KMS-11 (cell line): ENCODE results near the gene ACSL1.

Source experiments
- H2AFZ ChIP-seq: fragments of 200-600 bp; sonication (generic); 2 replicates; pipeline ENCODE4 v1.6.1; 2016; ENCODE audit warnings: antibody characterized with exemption, mixed run types, low read depth
- H3K27ac ChIP-seq: fragments of 200-600 bp; sonication (generic); 2 replicates; pipeline ENCODE4 v1.6.1; 2016; ENCODE audit warnings: mild to moderate bottlenecking, mixed run types
- H3K27me3 ChIP-seq: fragments of 200-600 bp; sonication (generic); 2 replicates; pipeline ENCODE4 v1.6.1; 2017; ENCODE audit warnings: mild to moderate bottlenecking, low read depth, mixed run types, moderate library complexity; ENCODE audit not compliant: insufficient read depth
- H3K36me3 ChIP-seq: fragments of 200-600 bp; sonication (generic); 2 replicates; pipeline ENCODE4 v1.6.1; 2017; ENCODE audit warnings: mild to moderate bottlenecking, mixed run types; ENCODE audit not compliant: insufficient read depth
- H3K4me1 ChIP-seq: fragments of 200-600 bp; sonication (generic); 2 replicates; pipeline ENCODE4 v1.6.1; 2016; ENCODE audit warnings: mild to moderate bottlenecking, low read depth, mixed run types; ENCODE audit not compliant: poor library complexity, severe bottlenecking
- H3K4me2 ChIP-seq: fragments of 200-600 bp; sonication (generic); 2 replicates; pipeline ENCODE4 v1.7.0; 2016; ENCODE audit warnings: mild to moderate bottlenecking, mixed run types
- H3K4me3 ChIP-seq: fragments of 200-600 bp; sonication (generic); IDR thresholded peaks from 2 replicates; pipeline ENCODE4 v1.6.1; 2017; ENCODE audit warnings: low read depth, low read length, mixed read lengths; ENCODE audit not compliant: insufficient read depth
- H3K79me2 ChIP-seq: fragments of 200-600 bp; sonication (generic); 2 replicates; pipeline ENCODE4 v1.6.1; 2016; ENCODE audit warnings: low read depth, mixed run types; ENCODE audit not compliant: insufficient read depth
- H3K9ac ChIP-seq: fragments of 200-600 bp; sonication (generic); 2 replicates; pipeline ENCODE4 v1.6.1; 2016; ENCODE audit warnings: mild to moderate bottlenecking, mixed run types
- H4K20me1 ChIP-seq: fragments of 200-600 bp; sonication (generic); 2 replicates; pipeline ENCODE4 v1.6.1; 2016; ENCODE audit warnings: mild to moderate bottlenecking, mixed run types; ENCODE audit not compliant: insufficient read depth
- CTCF ChIP-seq: fragments of 200-600 bp; sonication (generic); conservative IDR thresholded peaks from 2 replicates; pipeline ENCODE4 v1.6.1; 2017; ENCODE audit warnings: low read depth, mild to moderate bottlenecking, antibody characterized with exemption, low read length, moderate library complexity, mixed read lengths

ACSL1 gene

GRCh38 chr4:184850431-184851199 is 24.8 kb upstream of the ACSL1 start:
- H3K9ac ChIP-seq: no peak overlapping the region
- H3K27me3 ChIP-seq: no peaks in the 10 kb centered on the region
- no peaks in the 10 kb centered on the region for H4K20me1 ChIP-seq
- no peaks in the 10 kb centered on the region for H3K79me2 ChIP-seq
- H3K36me3 ChIP-seq: no peaks in the 10 kb centered on the region
- H2AFZ ChIP-seq: no peak overlapping the region
- peaks cover 17% of the 10 kb centered on the region for H3K4me1 ChIP-seq
- H3K4me3 ChIP-seq: no peak overlapping the region
- H3K4me2 ChIP-seq: no peak overlapping the region
- TF ChIP-seq CTCF: no peak
- no peak overlapping the region for H3K27ac ChIP-seq

GRCh38 chr4:184850018-184850417 is 24.2 kb upstream of the ACSL1 start:
- Histone ChIP-seq H3K36me3 (no peaks in the 10 kb centered on the region), H3K4me2 (no peak overlapping the region), H3K79me2 (no peaks in the 10 kb centered on the region), H3K4me1 (peaks cover 23% of the 10 kb centered on the region), H3K9ac (no peak overlapping the region), H2AFZ (no peak overlapping the region), H3K27me3 (no peaks in the 10 kb centered on the region), H3K4me3 (no peak overlapping the region), H4K20me1 (no peaks in the 10 kb centered on the region), H3K27ac (no peak overlapping the region)
- no peak for TF ChIP-seq CTCF

GRCh38 chr4:184849185-184849584 is 23.4 kb upstream of the ACSL1 start:
- H3K4me1 ChIP-seq: peaks cover 32% of the 10 kb centered on the region
- no peak overlapping the region for H2AFZ ChIP-seq
- H3K4me3 ChIP-seq: no peak overlapping the region
- H3K4me2 ChIP-seq: no peak overlapping the region
- no peaks in the 10 kb centered on the region for H3K79me2 ChIP-seq
- no peaks in the 10 kb centered on the region for H3K36me3 ChIP-seq
- no peak for TF ChIP-seq CTCF
- H3K27me3 ChIP-seq: no peaks in the 10 kb centered on the region
- no peak overlapping the region for H3K27ac ChIP-seq
- no peak overlapping the region for H3K9ac ChIP-seq
- no peaks in the 10 kb centered on the region for H4K20me1 ChIP-seq

- Histone ChIP-seq H3K4me3 (no peak overlapping the region), H4K20me1 (no peaks in the 10 kb centered on the region), H3K79me2 (no peaks in the 10 kb centered on the region), H3K27ac (no peak overlapping the region), H3K27me3 (no peaks in the 10 kb centered on the region), H3K4me1 (peaks cover 32% of the 10 kb centered on the region), H3K4me2 (no peak overlapping the region), H3K9ac (no peak overlapping the region), H3K36me3 (no peaks in the 10 kb centered on the region), H2AFZ (no peak overlapping the region)
- no peak for TF ChIP-seq CTCF
These were observed 22.7 kb upstream of the ACSL1 start for GRCh38 chr4:184848510-184848909.
